Lower lobe of right lung (tissue), 2 donors: ENCODE measurements around the gene APBB1IP. TPM values are rescaled to one million over a fixed set of nuclear protein-coding genes. Genes with fewer than 3 reads are reported as not detected.

Experiments used
- ATAC-seq, 2 donors: fragments of 200-7000 bp; cut with Tn5 transposase; one replicate each; pipeline ENCODE4 v1.9.1; 2020 to 2022; ENCODE audit warnings: mild to moderate bottlenecking in 2 of 2, moderate library complexity in 2 of 2
- DNase-seq: peaks from one replicate; pipeline ENCODE4 v3.0.0-alpha.2; 2020
- H3K27ac ChIP-seq: fragments of 200-600 bp; one replicate; pipeline ENCODE4 v1.8.0; 2022
- H3K27me3 ChIP-seq: fragments of 200-600 bp; one replicate; pipeline ENCODE4 v1.8.0; 2022; ENCODE audit warnings: low read depth
- H3K36me3 ChIP-seq: fragments of 200-600 bp; one replicate; pipeline ENCODE4 v1.8.0; 2022; ENCODE audit warnings: mild to moderate bottlenecking
- H3K4me1 ChIP-seq: fragments of 200-600 bp; one replicate; pipeline ENCODE4 v1.8.0; 2022
- H3K4me3 ChIP-seq: fragments of 200-600 bp; one replicate; pipeline ENCODE4 v1.8.0; 2022; ENCODE audit warnings: mild to moderate bottlenecking
- H3K9me3 ChIP-seq: fragments of 200-600 bp; one replicate; pipeline ENCODE4 v1.8.0; 2022
- intact Hi-C: fragments of 100-400 bp; cut with DNase I; formaldehyde crosslinking; loops from one replicate; pipeline ENCODE4 v1.11.0; 2022
- total RNA-seq: library from RNA; stranded (reverse); fragmentation: NEBNext Ultra II Directional; extraction: Animal tissue kit (Norgen Biotek cat#: 25700); gene quantifications from one replicate; pipeline ENCODE4 v1.2.1, GENCODE V29; 2021
- TF ChIP-seq, protein P1 (sequence below): fragments of 200-600 bp; IDR thresholded peaks from one replicate; pipeline ENCODE4 v1.8.0; 2022; ENCODE audit warnings: antibody characterized with exemption, mild to moderate bottlenecking
- donor health status: DM: no; HTN: yes; CAD: no; lungs with severe emphysema.

The APBB1IP gene
- total RNA-seq, 1 donor from 2014 or later: 36.8 TPM

DNA sequence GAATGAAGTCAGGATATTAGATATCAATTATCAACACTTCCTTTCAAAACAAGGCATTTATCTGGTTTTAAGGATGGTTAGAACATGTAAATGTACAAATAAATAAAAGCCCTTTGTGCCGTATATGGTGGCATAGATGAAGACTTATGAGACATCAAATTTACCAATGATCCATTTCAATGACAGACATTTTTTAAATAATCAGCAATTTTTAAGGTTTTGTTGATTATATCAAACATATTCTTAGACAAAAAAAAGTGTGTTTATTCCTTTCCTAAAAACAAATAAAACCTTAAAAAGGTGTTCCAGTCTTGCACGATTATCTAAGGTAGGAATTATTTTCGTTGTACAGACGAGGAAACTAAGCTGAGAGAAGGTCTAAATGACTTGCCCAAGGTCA is 13.8 kb downstream of the APBB1IP start:
- ATAC-seq (no peak), DNase-seq (no peak)
- Histone ChIP-seq H3K4me3 (no peak overlapping the region), H3K9me3 (no peaks in the 10 kb centered on the region), H3K27ac (no peak overlapping the region), H3K4me1 (peaks cover 11% of the 10 kb centered on the region), H3K27me3 (no peaks in the 10 kb centered on the region), H3K36me3 (no peaks in the 10 kb centered on the region)
- intact Hi-C loops: no loop called here
- TF ChIP-seq, protein P1, sequence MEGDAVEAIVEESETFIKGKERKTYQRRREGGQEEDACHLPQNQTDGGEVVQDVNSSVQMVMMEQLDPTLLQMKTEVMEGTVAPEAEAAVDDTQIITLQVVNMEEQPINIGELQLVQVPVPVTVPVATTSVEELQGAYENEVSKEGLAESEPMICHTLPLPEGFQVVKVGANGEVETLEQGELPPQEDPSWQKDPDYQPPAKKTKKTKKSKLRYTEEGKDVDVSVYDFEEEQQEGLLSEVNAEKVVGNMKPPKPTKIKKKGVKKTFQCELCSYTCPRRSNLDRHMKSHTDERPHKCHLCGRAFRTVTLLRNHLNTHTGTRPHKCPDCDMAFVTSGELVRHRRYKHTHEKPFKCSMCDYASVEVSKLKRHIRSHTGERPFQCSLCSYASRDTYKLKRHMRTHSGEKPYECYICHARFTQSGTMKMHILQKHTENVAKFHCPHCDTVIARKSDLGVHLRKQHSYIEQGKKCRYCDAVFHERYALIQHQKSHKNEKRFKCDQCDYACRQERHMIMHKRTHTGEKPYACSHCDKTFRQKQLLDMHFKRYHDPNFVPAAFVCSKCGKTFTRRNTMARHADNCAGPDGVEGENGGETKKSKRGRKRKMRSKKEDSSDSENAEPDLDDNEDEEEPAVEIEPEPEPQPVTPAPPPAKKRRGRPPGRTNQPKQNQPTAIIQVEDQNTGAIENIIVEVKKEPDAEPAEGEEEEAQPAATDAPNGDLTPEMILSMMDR: no peak

DNA sequence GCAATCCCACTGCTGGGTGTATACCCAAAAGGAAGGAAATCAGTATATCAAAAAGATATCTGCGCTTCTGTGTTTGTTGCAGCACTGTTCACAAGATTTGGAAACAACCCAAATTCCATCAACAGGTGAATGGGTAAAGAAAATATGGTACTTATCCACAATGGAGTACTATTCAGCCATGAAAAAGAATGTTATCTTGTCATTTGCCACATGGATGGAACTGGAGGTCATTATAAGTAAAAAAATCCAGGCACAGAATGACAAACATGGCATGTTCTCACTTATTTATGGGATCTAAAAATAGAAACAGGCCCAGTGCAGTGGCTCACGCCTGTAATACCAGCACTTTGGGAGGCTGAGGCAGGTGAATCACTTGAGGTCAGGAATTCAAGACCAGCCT is 15.7 kb downstream of the APBB1IP start:
- Histone ChIP-seq H3K27me3 (no peaks in the 10 kb centered on the region), H3K9me3 (no peaks in the 10 kb centered on the region), H3K4me1 (peaks cover 15% of the 10 kb centered on the region), H3K27ac (no peak overlapping the region), H3K4me3 (no peak overlapping the region), H3K36me3 (no peaks in the 10 kb centered on the region)
- ATAC-seq: no peak
- TF ChIP-seq, protein P1: no peak
- intact Hi-C loops: no loop called here
- no peak for DNase-seq

DNA sequence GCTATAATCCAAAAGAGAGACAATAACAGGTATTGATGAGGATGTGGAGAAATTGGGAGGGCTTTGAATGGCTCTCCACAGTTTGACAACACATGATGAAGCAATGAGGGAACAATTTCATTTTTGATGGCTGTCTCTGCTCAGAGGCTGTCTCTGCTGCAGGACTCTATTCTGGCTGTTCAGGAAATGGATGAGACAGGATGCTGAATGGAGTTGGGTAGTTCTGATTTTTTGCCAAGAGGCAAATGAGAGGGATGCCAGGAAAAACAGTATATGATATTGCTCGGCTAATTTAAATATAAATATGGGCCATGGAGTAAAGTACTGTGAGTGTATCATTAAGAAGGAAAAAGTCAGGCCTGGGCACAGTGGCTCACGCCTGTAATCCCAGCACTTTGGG is 16.8 kb downstream of the APBB1IP start:
- no peak for ATAC-seq
- Histone ChIP-seq H3K27me3 (no peaks in the 10 kb centered on the region), H3K4me1 (peaks cover 15% of the 10 kb centered on the region), H3K27ac (no peak overlapping the region), H3K36me3 (no peaks in the 10 kb centered on the region), H3K4me3 (no peak overlapping the region), H3K9me3 (no peaks in the 10 kb centered on the region)
- intact Hi-C loops: no loop called here
- TF ChIP-seq, protein P1: no peak
- no peak for DNase-seq

DNA sequence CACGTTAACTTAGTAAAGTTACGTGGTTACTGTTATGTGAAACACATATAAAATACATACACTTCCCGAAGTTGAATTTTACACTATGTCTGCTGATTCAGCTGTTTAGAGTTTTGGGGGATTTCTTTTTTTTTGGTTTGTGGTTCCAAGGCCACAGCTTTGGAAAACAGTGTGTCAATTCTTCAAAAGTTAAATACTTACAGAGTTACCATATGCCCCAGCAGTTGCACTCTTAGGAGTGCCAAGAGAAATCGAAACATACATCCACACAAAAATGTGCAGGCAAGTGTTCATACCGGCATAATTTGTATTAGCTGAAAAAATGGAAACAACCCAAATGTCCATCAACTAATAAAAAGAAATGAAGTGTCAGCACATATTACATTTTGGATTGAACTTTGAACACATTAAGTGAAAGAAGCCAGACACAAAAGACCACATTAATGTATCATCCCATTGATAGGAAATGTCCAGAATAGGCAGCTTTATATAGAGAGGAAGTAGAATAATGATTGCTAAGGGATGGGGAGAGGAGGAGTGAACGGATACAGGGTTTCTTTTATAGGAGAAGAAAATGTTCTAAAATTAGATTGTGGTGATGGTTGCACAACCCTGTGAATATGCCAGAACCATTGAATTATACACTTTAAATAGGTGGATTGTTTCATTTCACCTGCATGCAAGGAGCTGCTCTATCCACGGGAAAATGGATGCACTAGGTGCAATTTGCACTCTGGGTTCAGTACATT is 17.6 kb downstream of the APBB1IP start:
- intact Hi-C loops: no loop called here
- DNase-seq: no peak

DNA sequence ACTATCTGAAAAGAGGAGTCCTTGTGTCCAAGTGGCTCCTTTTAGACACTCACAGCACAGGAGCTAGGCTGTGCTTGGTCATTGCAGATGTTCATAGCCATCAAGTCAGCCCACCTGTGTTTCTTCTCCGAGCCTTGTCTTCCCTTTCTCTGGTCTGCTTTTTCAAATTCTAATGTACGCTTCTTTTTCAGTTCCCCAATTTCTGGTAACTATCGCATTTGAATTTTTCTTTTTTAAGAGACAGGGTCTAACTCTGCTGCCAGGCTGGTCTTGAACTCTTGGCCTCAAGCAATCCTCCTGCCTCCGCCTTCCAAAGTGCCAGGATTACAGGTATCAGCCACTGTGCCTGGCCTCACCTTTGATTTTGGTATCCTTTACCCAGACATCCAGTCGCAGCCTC is 18.9 kb downstream of the APBB1IP start:
- DNase-seq: no peak
- Histone ChIP-seq H3K27me3 (no peaks in the 10 kb centered on the region), H3K36me3 (no peaks in the 10 kb centered on the region), H3K4me1 (peaks cover 15% of the 10 kb centered on the region), H3K27ac (no peak overlapping the region), H3K4me3 (no peak overlapping the region), H3K9me3 (no peaks in the 10 kb centered on the region)
- TF ChIP-seq, protein P1: no peak
- intact Hi-C loops: no loop called here
- ATAC-seq: no peak

More for the DNA sequence above, 17.6 kb downstream of the APBB1IP start:
- Histone ChIP-seq H3K36me3 (no peaks in the 10 kb centered on the region), H3K27ac (no peak overlapping the region), H3K27me3 (no peaks in the 10 kb centered on the region), H3K9me3 (no peaks in the 10 kb centered on the region), H3K4me3 (no peak overlapping the region), H3K4me1 (peaks cover 15% of the 10 kb centered on the region)
- ATAC-seq: no peak
- TF ChIP-seq, protein P1: no peak
